ENCODE measurements around the gene DNASE2.
"Not testable (repeated sequence)": the region's sequence is repeated elsewhere in the genome, so short reads cannot be mapped to it uniquely, and the experiment has no call there.

The DNASE2 gene

DNA sequence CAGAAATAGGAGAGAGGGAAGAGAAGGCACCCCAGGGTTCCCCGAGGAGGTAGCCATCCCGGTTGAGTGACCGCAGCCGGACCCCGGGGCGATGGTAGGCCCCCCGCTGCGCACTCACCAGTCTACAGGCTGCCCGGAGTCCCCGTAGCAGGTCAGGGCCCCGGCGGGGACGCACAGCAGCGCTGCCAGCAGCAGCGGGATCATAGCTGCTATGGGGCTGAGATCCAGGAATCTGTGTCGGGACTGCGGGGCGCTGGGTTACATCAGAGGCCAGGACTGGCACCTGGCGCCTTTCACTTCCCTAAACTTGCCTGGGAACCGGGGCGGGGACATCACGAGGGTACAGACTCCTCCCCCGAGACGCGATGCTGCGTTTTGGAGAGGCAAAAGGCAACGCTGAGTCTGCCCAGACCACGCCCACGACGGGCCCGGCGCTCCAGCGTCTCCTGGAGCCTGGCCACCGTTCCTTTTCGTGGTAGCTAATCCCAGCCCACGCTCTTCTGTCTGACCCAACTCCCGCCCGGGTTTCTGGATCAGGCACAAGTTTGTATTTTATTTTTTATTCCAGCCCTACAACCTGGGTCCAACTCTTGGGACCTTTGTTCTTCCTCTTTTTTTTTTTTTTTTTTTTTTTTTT lies at the start of gene DNASE2:
Gene DNASE2, minus strand, starts transcription at position 278 of the 637 bp plus-strand sequence. Its CDS starts 74 bp downstream, at position 204.
- DNase-seq (ENCODE audit: low spot score) = peak; percentile 84

DNA sequence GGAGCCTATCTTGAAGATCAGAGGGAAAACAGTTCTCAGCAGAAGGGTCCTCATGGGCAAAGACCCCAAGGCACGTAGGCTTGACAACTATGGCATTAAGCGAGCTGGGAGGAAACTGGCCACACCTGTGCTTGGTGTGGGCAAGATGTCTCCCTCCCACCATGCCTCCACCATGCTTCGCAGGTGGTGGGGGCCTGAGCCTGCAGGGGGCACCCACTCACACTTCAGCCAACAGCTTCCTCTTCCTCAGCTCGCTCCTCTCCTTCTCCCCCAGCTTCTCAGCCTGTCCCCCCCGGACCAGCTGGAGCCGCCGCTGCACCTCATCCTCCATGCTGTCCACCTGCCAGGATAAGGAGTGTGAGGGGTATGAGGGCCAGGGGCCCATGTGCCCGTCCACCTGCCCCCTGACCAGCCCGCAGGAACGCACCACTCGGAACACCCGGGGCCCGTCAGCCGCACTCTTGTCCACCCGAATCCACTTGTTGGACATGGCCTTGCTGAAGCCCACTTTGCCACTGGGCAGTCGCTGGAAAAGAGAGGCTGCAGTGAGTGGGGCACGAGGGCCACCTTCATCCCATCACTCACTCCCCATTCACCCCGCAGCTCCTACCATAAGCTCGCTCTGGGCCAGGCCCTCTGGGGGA lies 48.9 kb upstream of the DNASE2 start:
- DNase-seq (ENCODE audit: low spot score) = no peak

- no peak for DNase-seq (ENCODE audit: low spot score)
These were observed 43.5 kb upstream of the DNASE2 start for GRCh38 chr19:12924621-12925310.

DNA sequence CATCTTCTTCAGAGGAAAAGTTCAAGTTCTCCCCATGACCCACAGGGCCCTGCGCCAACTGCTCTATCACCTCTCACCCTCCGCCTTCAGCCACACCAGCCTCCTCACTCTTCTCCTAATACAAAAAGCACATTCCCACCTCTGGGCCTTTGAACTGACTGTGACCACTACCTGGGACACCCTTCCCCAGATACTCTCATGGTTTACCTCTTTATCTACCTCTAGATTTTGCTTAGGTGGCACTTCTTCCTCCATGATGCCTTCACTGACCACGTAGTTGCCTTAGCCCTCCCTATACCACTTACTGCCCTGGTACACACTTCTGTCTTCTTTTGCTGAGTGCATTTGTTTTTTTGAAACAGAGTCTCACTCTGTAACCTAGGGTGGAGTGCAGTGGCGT lies 41.7 kb upstream of the DNASE2 start:
- DNase-seq (ENCODE audit: low spot score) = no peak

- DNase-seq (ENCODE audit: low spot score) = no peak
These were observed 39.8 kb upstream of the DNASE2 start for GRCh38 chr19:12921047-12921446.

GRCh38 chr19:12918253-12918652 lies 37.0 kb upstream of the DNASE2 start:
- no peak for DNase-seq (ENCODE audit: low spot score)

GRCh38 chr19:12915860-12916259 lies 34.6 kb upstream of the DNASE2 start:
- DNase-seq (ENCODE audit: low spot score) = not testable (repeated sequence)

- peak; percentile 45 for DNase-seq (ENCODE audit: low spot score)
These were observed 32.8 kb upstream of the DNASE2 start for GRCh38 chr19:12913851-12914690.

DNA sequence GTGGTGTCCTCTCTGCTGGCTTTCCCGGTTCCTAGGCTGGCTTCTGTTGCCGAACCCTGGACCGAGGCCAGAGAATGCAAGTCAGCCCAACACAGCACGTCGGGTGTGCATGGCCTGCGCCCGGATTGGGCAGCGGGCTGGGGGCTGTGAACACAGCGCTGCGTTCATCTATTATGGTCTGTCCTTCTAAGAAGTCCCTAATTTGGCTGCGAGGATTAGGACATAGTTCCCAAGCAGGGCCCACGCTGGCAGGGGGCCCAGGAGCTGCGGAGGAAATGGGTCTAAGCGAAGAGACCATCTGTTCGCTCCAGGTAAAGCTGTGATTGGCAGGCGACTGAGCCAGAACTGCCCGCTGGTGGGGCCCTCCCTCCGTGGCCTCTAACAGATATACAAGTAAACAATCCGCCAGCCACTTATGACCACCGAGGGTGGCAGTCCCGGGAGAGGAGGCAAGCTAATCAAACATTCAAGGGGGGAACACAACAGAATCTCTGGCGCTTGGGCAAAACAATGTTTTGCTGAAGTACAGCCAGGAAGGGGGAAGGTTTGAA lies 31.8 kb upstream of the DNASE2 start:
- DNase-seq (ENCODE audit: low spot score) = peak; percentile 84

GRCh38 chr19:12912571-12912970 lies 31.3 kb upstream of the DNASE2 start:
- DNase-seq (ENCODE audit: low spot score) = no peak

DNA sequence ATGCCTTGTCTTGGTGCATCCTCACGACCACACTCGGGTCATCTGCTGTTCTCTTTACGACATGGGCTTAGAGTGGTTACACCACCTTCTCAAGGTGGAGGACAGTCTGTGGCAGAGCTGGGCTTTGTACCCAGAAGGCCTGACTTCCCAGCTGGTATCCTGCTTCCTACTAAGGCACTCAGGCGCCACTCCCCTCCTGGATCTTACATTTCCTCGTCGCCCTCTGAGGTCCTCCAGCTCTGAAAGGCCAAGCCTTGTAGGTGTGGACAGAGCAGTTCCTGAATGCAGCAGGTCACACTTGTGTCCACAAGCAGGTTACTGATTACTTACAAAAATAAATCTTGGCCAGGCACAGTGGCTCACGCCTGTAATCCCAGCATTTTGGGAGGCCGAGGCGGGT lies 25.9 kb upstream of the DNASE2 start:
- no peak for DNase-seq (ENCODE audit: low spot score)

- no peak for DNase-seq (ENCODE audit: low spot score)
These were observed 18.8 kb upstream of the DNASE2 start for GRCh38 chr19:12899891-12900518.

- DNase-seq (ENCODE audit: low spot score) = no peak
These were observed 15.2 kb upstream of the DNASE2 start for GRCh38 chr19:12896460-12896859.

- DNase-seq (ENCODE audit: low spot score) = no peak
These were observed 12.3 kb upstream of the DNASE2 start for GRCh38 chr19:12893582-12893981.

- no peak for DNase-seq (ENCODE audit: low spot score)
These were observed 10.3 kb upstream of the DNASE2 start for GRCh38 chr19:12891553-12892021.

- peak; percentile 99 for DNase-seq (ENCODE audit: low spot score)
These were observed 9.7 kb upstream of the DNASE2 start, which contains the start of gene GCDH for GRCh38 chr19:12890787-12891552. TSS of gene GCDH (plus strand) at chr19:12891160. CDS start at chr19:12891305, 145 bp downstream.

- DNase-seq (ENCODE audit: low spot score) = not testable (repeated sequence)
These were observed 9.1 kb upstream of the DNASE2 start for GRCh38 chr19:12890299-12890786.

GRCh38 chr19:12888006-12888603 lies 6.9 kb upstream of the DNASE2 start:
- DNase-seq (ENCODE audit: low spot score) = no peak

DNA sequence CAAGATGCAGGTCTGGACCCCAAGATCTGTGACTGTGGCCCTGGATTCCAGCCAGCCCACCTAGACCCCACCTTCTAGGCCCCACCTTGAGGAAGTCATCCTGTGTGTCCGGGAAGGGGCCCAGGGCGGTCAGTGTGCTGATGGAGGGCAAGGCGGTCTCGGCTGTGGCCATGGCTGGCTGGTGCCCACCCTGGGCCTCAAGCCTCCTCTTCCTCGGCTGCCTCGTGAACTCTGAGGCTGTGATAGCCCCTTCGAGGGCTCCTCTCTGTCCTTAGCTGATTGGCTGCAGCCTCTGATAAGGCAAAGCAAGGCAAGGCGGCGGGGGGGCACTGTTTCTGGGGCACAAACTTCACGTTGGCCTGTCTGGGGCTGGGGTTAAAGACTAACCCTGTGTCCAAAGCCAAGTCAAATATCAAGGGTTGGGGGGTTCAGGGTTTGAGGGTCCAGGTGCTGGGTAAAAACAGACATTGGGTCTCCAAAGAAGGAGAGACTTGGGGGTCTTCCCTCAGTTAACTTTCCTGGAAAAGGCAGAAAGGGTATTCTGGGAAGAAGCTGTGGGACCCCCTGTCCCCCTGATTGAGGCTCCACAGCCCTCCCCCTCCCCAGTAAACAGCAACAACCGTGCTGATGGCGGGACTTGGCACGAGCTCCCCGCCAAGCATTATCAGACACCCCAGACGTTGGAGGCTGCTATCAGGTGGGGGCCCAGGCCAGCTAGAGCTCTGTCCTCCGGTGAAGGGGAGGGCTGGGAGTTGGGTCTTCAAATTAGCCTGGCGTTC lies 5.9 kb upstream of the DNASE2 start, which contains the start of gene KLF1:
Gene KLF1, minus strand, starts transcription at position 233 of the 779 bp plus-strand sequence. Its CDS starts 61 bp downstream, at position 172.
- no peak for DNase-seq (ENCODE audit: low spot score)
